Measurements from ENCODE around the gene HSD11B2.

DNA sequence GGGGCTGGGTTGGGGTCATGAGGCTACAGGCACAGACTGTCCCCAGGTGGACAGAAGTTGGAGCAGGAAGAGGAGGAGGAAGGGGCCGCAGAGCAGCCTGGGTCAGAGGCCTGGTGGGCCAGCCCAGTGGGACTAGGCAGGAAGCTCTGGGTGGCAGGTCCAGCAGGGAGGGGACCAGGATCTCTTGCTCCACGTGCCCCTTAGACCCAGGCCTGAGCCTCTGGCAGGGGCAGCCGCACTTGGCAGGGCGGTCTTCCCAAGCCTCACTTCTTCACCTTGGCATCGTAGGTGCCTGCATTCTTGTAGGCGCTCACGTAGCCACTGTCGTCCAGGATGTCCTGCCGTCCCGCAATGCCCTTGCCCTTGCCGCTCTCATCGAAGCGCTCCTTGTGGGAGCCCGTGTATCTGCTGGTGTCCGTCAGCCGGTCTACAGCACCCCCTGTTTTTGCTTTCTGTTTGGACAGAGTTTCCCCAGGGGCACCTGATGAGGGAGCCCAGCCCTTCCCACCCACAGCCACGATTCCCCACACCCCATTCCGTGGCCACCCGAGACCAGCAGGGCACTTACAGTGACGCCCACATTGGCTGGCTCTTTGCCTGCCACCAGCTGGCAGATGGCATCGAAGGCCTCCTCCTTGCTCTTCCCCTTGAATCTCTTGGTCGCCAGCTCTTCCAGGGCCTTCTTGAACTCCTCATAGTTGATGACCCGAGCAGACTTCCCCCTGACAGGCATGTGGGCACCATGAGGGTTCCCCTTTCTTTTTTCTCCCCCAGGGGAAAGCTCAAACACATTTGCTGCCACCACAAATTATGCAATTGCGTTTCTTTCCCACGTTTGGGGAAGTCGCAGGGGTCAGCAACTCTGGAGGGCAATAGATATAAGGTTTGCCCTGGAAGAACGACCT is 40.8 kb upstream of the HSD11B2 start:
- TF ChIP-seq, protein P1, sequence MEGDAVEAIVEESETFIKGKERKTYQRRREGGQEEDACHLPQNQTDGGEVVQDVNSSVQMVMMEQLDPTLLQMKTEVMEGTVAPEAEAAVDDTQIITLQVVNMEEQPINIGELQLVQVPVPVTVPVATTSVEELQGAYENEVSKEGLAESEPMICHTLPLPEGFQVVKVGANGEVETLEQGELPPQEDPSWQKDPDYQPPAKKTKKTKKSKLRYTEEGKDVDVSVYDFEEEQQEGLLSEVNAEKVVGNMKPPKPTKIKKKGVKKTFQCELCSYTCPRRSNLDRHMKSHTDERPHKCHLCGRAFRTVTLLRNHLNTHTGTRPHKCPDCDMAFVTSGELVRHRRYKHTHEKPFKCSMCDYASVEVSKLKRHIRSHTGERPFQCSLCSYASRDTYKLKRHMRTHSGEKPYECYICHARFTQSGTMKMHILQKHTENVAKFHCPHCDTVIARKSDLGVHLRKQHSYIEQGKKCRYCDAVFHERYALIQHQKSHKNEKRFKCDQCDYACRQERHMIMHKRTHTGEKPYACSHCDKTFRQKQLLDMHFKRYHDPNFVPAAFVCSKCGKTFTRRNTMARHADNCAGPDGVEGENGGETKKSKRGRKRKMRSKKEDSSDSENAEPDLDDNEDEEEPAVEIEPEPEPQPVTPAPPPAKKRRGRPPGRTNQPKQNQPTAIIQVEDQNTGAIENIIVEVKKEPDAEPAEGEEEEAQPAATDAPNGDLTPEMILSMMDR (IDR thresholded peaks at IDR 0.05), result no peak
- TF ChIP-seq POLR2A (IDR thresholded peaks at IDR 0.05), result no peak
